ENCODE results near the gene HIVEP3. TPM values are rescaled to one million over a fixed set of nuclear protein-coding genes. Genes with fewer than 3 reads are reported as not detected.

Gene HIVEP3
- polyA plus RNA-seq, 1 donor (not counting 4 experiments of a cell fraction or from before 2014, with no cell fraction given) = 1.1 TPM

- Histone ChIP-seq H3K4me3 (ENCODE audit: control insufficient read depth in 2 of 3, extremely low read depth in 1 of 3, insufficient read depth in 2 of 3, low read depth in 1 of 3, low read length in 3 of 3) (no peak overlapping the region), H4K20me1 (ENCODE audit: control insufficient read depth, extremely low read depth, insufficient read depth, low read length) (no peaks in the 10 kb centered on the region), H3K27me3 (ENCODE audit: control insufficient read depth, extremely low read depth, insufficient read depth, low read length) (no peaks in the 10 kb centered on the region), H3K27ac (ENCODE audit: control insufficient read depth, insufficient read depth, low read length) (no peak overlapping the region), H2AFZ (ENCODE audit: control insufficient read depth, low read length) (no peak overlapping the region), H3K4me1 (ENCODE audit: control insufficient read depth, extremely low read depth, insufficient read depth, low read length) (no peaks in the 10 kb centered on the region), H3K4me2 (ENCODE audit: control insufficient read depth, extremely low read depth, insufficient read depth, low read depth, low read length) (no peak overlapping the region), H3K79me2 (ENCODE audit: control insufficient read depth, insufficient read depth, low read length) (no peaks in the 10 kb centered on the region), H3K9me3 (ENCODE audit: control insufficient read depth, low read depth, low read length) (no peaks in the 10 kb centered on the region), H3K9me1 (ENCODE audit: control insufficient read depth, extremely low read depth, insufficient read depth, low read length) (no peaks in the 10 kb centered on the region), H3K36me3 (ENCODE audit: control insufficient read depth in 2 of 2, extremely low read depth in 1 of 2, insufficient read depth in 2 of 2, low read length in 2 of 2) (no peaks in the 10 kb centered on the region), H3K9ac (ENCODE audit: control insufficient read depth, extremely low read depth, insufficient read depth, low read length) (no peak overlapping the region)
- dilution Hi-C loops (cut with MboI; ENCODE audit: extremely low pct_ligation_motif_present, low sequenced_read_pairs) = no loop called here
- no peak for DNase-seq (ENCODE audit: low read depth, low spot score)
- FAIRE-seq = no peak
- no peak for TF ChIP-seq CTCF (optimal IDR thresholded peaks at IDR 0.05 in 1 of 3, IDR thresholded peaks at IDR 0.05 in 1 of 3, conservative IDR thresholded peaks at IDR 0.05 in 1 of 3; ENCODE audit: extremely low read depth in 1 of 3, insufficient read depth in 2 of 3, low read length in 3 of 3)
Observed at GRCh38 chr1:41652384-41653265, 266.1 kb downstream of the HIVEP3 start.

GRCh38 chr1:41650028-41650880, 268.5 kb downstream of the HIVEP3 start:
- no peaks in the 10 kb centered on the region for H3K4me1 ChIP-seq (ENCODE audit: control insufficient read depth, extremely low read depth, insufficient read depth, low read length)
- no peaks in the 10 kb centered on the region for H3K9me3 ChIP-seq (ENCODE audit: control insufficient read depth, low read depth, low read length)
- H3K9ac ChIP-seq (ENCODE audit: control insufficient read depth, extremely low read depth, insufficient read depth, low read length) = no peak overlapping the region
- H3K27me3 ChIP-seq (ENCODE audit: control insufficient read depth, extremely low read depth, insufficient read depth, low read length) = no peaks in the 10 kb centered on the region
- DNase-seq (ENCODE audit: low read depth, low spot score) = no peak
- H4K20me1 ChIP-seq (ENCODE audit: control insufficient read depth, extremely low read depth, insufficient read depth, low read length) = no peaks in the 10 kb centered on the region
- TF ChIP-seq EZH2 (IDR thresholded peaks at IDR 0.05; ENCODE audit: low read length) (no peak), CTCF (optimal IDR thresholded peaks at IDR 0.05 in 1 of 3, IDR thresholded peaks at IDR 0.05 in 1 of 3, conservative IDR thresholded peaks at IDR 0.05 in 1 of 3; ENCODE audit: extremely low read depth in 1 of 3, insufficient read depth in 2 of 3, low read length in 3 of 3) (no peak)
- no peaks in the 10 kb centered on the region for H3K36me3 ChIP-seq (ENCODE audit: control insufficient read depth in 2 of 2, extremely low read depth in 1 of 2, insufficient read depth in 2 of 2, low read length in 2 of 2)
- H2AFZ ChIP-seq (ENCODE audit: control insufficient read depth, low read length) = no peak overlapping the region
- H3K27ac ChIP-seq (ENCODE audit: control insufficient read depth, insufficient read depth, low read length) = no peak overlapping the region
- H3K4me3 ChIP-seq (ENCODE audit: control insufficient read depth in 2 of 3, extremely low read depth in 1 of 3, insufficient read depth in 2 of 3, low read depth in 1 of 3, low read length in 3 of 3) = no peak overlapping the region
- H3K79me2 ChIP-seq (ENCODE audit: control insufficient read depth, insufficient read depth, low read length) = no peaks in the 10 kb centered on the region
- FAIRE-seq = peak; percentile 29
- no peaks in the 10 kb centered on the region for H3K9me1 ChIP-seq (ENCODE audit: control insufficient read depth, extremely low read depth, insufficient read depth, low read length)
- no peak overlapping the region for H3K4me2 ChIP-seq (ENCODE audit: control insufficient read depth, extremely low read depth, insufficient read depth, low read depth, low read length)
- dilution Hi-C loops (cut with MboI; ENCODE audit: extremely low pct_ligation_motif_present, low sequenced_read_pairs) = no loop called here

Measured in keratinocyte (primary cell).